ENCODE results near the gene RNU1-3.
"Not testable (repeated sequence)": the region's sequence is repeated elsewhere in the genome, so short reads cannot be mapped to it uniquely, and the experiment has no call there.

RNU1-3 gene

GRCh38 chr1:16649960-16650359 lies 16.8 kb downstream of the RNU1-3 start:
- not testable (repeated sequence) for DNase-seq

- DNase-seq = not testable (repeated sequence)
Measured at GRCh38 chr1:16649390-16649789, 17.4 kb downstream of the RNU1-3 start.

GRCh38 chr1:16648756-16649155 lies 18.0 kb downstream of the RNU1-3 start:
- not testable (repeated sequence) for DNase-seq

GRCh38 chr1:16648250-16648649 lies 18.5 kb downstream of the RNU1-3 start:
- not testable (repeated sequence) for DNase-seq

- not testable (repeated sequence) for DNase-seq
Measured at GRCh38 chr1:16647179-16648176, 19.3 kb downstream of the RNU1-3 start.

- not testable (repeated sequence) for DNase-seq
Measured at GRCh38 chr1:16646716-16647115, 20.0 kb downstream of the RNU1-3 start.

- DNase-seq = not testable (repeated sequence)
Measured at GRCh38 chr1:16646061-16646664, 20.6 kb downstream of the RNU1-3 start.

- DNase-seq = not testable (repeated sequence)
Measured at GRCh38 chr1:16645271-16646060, 21.3 kb downstream of the RNU1-3 start.

GRCh38 chr1:16644482-16645270 lies 22.1 kb downstream of the RNU1-3 start:
- peak; percentile 72 for DNase-seq

GRCh38 chr1:16644193-16644481 lies 22.6 kb downstream of the RNU1-3 start:
- no peak for DNase-seq

- not testable (repeated sequence) for DNase-seq
Measured at GRCh38 chr1:16643476-16644192, 23.1 kb downstream of the RNU1-3 start.

- DNase-seq = not testable (repeated sequence)
Measured at GRCh38 chr1:16643001-16643411, 23.7 kb downstream of the RNU1-3 start.

GRCh38 chr1:16642025-16642966 lies 24.5 kb downstream of the RNU1-3 start:
- not testable (repeated sequence) for DNase-seq

- DNase-seq = not testable (repeated sequence)
Measured at GRCh38 chr1:16641159-16641975, 25.4 kb downstream of the RNU1-3 start.

GRCh38 chr1:16639091-16640031 lies 27.4 kb downstream of the RNU1-3 start:
- not testable (repeated sequence) for DNase-seq

- DNase-seq = not testable (repeated sequence)
Measured at GRCh38 chr1:16637941-16638778, 28.6 kb downstream of the RNU1-3 start.

GRCh38 chr1:16636551-16637195 lies 30.1 kb downstream of the RNU1-3 start:
- not testable (repeated sequence) for DNase-seq
